ENCODE data around the gene MRPL51.

Gene MRPL51

GRCh38 chr12:6492838-6493496, at the start of gene MRPL51:
Gene MRPL51 (minus strand): TSS chr12:6493262. CDS start chr12:6493136, 126 bp downstream.
- DNase-seq (ENCODE audit: low spot score) = peak; percentile 95

DNA sequence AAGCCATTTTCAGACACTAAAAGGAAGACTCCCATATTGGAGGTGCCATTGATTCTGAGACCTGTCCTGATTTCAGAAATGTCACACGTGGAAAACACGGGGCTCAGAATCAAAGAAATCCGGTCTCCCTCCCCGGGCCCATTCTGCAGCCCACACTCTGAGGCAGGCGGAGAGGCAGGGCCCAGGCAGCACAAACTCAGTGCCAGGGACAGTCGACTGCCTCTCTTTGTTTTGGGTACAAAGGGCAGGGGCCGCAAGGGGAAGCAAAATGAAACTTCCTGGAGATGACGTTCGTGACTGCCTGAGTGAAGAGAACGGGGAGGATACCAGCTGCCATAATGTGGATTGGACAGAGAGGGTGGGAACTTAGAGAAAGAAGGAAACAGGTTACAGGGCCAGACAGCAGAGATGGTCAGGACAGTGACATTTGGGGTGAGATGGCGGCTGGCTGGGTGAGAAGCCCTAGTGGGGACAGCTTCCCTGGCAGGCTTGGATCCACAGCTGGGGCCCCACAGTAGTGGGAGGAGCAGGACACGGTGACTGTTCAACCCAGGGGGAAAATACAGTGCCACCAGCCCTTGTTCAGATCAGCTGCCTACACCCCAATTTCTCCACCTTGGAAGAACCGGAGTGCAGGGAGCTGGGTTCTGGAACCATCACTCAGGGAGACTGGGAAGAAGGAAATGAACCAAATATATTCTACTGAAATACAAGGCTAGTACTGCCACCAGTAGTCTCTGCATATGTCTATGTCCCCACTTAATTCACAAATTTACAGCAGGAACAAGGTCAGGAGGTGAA, 49.3 kb upstream of the MRPL51 start:
- DNase-seq (ENCODE audit: low spot score) = no peak

DNA sequence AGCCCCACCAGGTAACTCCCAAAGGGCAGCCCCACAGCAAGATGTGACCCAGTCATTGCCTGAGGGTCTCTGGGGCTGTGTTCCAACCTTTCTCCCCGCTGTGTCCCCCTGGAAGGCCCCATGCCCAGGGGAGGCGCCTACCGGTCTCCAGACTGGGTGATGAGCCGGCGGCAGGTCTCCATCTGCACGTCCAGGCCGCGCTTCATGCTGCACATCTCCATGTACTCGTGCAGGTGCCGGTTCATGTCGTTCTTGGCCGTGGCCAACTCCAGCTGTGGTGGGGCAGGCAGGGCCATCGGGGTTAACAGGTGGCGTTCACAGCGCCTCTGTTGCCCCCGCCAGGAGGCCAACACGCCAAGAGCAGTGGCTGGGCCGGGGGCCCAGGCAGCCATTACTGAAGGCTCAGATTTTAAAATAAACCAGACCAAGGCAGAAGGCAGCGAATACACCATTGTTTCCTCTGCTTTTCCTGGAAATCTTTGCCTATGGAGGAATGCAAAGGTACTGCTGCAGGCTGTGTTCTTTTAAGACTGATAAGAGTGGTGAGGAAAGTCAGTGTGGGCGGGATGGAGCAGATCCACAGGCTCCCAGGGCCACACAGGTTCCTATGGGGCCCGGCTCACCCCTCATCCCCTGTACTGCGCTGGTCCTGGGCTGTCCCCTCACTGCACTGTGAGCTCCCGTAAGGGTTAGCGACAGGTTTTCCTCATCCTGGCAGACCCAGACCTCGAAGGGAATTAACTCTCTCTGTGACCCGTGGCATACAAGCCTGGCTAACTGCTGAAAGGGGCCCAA, 48.5 kb upstream of the MRPL51 start:
- DNase-seq (ENCODE audit: low spot score) = no peak

- DNase-seq (ENCODE audit: low spot score) = peak; percentile 37
These were observed 47.3 kb upstream of the MRPL51 start for GRCh38 chr12:6540181-6540877.

DNA sequence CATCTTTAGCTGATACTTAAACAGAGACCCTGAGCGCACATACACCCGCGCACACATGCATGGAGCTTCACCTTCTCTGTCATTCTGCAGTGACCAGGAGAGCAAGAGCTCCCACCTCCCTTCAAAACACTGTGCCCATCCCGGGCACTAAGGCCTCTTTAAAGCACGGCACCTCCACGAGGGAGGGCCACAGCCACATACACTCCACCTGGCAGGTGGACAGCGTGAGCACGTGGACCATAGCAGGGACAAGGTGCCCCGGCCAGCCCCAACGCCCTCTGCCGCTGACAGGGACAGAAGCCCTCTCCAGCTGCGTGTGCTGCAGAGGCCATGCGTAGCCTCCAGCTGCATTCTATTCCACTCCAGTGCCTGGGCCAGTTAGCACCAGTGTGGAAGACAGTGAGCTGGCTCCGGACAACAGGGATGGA, 46.7 kb upstream of the MRPL51 start:
- no peak for DNase-seq (ENCODE audit: low spot score)

- no peak for DNase-seq (ENCODE audit: low spot score)
These were observed 46.2 kb upstream of the MRPL51 start for GRCh38 chr12:6539314-6539682.

DNA sequence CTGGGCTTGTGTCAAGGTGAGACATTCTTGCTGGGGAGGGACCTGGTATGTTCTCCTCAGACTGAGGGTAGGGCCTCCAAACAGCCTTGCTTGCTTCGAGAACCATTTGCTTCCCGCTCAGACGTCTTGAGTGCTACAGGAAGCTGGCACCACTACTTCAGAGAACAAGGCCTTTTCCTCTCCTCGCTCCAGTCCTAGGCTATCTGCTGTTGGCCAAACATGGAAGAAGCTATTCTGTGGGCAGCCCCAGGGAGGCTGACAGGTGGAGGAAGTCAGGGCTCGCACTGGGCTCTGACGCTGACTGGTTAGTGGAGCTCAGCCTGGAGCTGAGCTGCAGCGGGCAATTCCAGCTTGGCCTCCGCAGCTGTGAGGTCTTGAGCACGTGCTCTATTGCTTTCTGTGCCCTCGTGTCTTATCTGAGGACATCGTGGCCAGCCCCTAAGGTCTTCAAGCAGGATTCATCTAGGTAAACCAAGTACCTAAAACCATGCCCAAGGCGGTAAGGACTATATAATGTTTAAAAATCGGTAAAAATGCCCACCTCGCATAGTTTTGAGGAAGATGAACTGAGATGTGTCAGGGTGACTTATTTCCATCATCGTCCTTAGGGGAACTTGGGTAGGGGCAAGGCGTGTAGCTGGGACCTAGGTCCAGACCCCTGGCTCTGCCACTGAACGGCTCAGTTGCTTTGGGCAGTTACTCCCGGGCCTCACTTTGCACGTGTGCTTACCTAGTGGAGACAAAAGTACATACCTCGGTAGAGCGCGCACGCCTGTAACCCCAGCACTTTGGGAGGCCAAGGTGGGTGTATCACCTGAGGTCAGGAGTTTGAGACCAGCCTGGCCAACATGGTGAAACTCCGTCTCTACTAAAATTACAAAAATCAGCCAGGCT, 45.6 kb upstream of the MRPL51 start:
- DNase-seq (ENCODE audit: low spot score) = no peak

DNA sequence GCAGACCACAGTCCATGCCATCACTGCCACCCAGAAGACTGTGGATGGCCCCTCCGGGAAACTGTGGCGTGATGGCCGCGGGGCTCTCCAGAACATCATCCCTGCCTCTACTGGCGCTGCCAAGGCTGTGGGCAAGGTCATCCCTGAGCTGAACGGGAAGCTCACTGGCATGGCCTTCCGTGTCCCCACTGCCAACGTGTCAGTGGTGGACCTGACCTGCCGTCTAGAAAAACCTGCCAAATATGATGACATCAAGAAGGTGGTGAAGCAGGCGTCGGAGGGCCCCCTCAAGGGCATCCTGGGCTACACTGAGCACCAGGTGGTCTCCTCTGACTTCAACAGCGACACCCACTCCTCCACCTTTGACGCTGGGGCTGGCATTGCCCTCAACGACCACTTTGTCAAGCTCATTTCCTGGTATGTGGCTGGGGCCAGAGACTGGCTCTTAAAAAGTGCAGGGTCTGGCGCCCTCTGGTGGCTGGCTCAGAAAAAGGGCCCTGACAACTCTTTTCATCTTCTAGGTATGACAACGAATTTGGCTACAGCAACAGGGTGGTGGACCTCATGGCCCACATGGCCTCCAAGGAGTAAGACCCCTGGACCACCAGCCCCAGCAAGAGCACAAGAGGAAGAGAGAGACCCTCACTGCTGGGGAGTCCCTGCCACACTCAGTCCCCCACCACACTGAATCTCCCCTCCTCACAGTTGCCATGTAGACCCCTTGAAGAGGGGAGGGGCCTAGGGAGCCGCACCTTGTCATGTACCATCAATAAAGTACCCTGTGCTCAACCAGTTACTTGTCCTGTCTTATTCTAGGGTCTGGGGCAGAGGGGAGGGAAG, 44.7 kb upstream of the MRPL51 start:
- peak; percentile 88 for DNase-seq (ENCODE audit: low spot score)

DNA sequence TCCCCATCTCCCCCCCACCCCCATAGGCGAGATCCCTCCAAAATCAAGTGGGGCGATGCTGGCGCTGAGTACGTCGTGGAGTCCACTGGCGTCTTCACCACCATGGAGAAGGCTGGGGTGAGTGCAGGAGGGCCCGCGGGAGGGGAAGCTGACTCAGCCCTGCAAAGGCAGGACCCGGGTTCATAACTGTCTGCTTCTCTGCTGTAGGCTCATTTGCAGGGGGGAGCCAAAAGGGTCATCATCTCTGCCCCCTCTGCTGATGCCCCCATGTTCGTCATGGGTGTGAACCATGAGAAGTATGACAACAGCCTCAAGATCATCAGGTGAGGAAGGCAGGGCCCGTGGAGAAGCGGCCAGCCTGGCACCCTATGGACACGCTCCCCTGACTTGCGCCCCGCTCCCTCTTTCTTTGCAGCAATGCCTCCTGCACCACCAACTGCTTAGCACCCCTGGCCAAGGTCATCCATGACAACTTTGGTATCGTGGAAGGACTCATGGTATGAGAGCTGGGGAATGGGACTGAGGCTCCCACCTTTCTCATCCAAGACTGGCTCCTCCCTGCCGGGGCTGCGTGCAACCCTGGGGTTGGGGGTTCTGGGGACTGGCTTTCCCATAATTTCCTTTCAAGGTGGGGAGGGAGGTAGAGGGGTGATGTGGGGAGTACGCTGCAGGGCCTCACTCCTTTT, 44.0 kb upstream of the MRPL51 start:
- no peak for DNase-seq (ENCODE audit: low spot score)

DNA sequence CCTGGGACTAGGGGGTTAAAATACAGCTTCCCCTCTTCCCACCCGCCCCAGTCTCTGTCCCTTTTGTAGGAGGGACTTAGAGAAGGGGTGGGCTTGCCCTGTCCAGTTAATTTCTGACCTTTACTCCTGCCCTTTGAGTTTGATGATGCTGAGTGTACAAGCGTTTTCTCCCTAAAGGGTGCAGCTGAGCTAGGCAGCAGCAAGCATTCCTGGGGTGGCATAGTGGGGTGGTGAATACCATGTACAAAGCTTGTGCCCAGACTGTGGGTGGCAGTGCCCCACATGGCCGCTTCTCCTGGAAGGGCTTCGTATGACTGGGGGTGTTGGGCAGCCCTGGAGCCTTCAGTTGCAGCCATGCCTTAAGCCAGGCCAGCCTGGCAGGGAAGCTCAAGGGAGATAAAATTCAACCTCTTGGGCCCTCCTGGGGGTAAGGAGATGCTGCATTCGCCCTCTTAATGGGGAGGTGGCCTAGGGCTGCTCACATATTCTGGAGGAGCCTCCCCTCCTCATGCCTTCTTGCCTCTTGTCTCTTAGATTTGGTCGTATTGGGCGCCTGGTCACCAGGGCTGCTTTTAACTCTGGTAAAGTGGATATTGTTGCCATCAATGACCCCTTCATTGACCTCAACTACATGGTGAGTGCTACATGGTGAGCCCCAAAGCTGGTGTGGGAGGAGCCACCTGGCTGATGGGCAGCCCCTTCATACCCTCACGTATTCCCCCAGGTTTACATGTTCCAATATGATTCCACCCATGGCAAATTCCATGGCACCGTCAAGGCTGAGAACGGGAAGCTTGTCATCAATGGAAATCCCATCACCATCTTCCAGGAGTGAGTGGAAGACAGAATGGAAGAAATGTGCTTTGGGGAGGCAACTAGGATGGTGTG, 43.1 kb upstream of the MRPL51 start:
- DNase-seq (ENCODE audit: low spot score) = no peak

DNA sequence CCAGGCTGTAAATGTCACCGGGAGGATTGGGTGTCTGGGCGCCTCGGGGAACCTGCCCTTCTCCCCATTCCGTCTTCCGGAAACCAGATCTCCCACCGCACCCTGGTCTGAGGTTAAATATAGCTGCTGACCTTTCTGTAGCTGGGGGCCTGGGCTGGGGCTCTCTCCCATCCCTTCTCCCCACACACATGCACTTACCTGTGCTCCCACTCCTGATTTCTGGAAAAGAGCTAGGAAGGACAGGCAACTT, 42.6 kb upstream of the MRPL51 start:
- DNase-seq (ENCODE audit: low spot score) = no peak

- peak; percentile 76 for DNase-seq (ENCODE audit: low spot score)
These were observed 42.1 kb upstream of the MRPL51 start for GRCh38 chr12:6534945-6535696.

DNA sequence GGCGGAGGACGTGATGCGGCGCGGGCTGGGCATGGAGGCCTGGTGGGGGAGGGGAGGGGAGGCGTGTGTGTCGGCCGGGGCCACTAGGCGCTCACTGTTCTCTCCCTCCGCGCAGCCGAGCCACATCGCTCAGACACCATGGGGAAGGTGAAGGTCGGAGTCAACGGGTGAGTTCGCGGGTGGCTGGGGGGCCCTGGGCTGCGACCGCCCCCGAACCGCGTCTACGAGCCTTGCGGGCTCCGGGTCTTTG, 41.6 kb upstream of the MRPL51 start:
- DNase-seq (ENCODE audit: low spot score) = no peak

DNA sequence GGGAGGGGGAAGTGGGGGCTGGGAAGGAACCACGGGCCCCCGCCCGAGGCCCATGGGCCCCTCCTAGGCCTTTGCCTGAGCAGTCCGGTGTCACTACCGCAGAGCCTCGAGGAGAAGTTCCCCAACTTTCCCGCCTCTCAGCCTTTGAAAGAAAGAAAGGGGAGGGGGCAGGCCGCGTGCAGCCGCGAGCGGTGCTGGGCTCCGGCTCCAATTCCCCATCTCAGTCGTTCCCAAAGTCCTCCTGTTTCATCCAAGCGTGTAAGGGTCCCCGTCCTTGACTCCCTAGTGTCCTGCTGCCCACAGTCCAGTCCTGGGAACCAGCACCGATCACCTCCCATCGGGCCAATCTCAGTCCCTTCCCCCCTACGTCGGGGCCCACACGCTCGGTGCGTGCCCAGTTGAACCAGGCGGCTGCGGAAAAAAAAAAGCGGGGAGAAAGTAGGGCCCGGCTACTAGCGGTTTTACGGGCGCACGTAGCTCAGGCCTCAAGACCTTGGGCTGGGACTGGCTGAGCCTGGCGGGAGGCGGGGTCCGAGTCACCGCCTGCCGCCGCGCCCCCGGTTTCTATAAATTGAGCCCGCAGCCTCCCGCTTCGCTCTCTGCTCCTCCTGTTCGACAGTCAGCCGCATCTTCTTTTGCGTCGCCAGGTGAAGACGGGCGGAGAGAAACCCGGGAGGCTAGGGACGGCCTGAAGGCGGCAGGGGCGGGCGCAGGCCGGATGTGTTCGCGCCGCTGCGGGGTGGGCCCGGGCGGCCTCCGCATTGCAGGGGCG, 41.0 kb upstream of the MRPL51 start, which contains the start of gene GAPDH:
GAPDH (plus strand) TSS at position 595 of the 772 bp plus-strand sequence. CDS start 316 bp downstream, outside the sequence.
- DNase-seq (ENCODE audit: low spot score) = peak; percentile 89

- no peak for DNase-seq (ENCODE audit: low spot score)
These were observed 40.5 kb upstream of the MRPL51 start for GRCh38 chr12:6533653-6533922.

GRCh38 chr12:6532927-6533652, 40.0 kb upstream of the MRPL51 start:
- no peak for DNase-seq (ENCODE audit: low spot score)
